Kidney epithelial cell (primary cell): ENCODE results near the gene THSD4. TPM values are rescaled to one million over a fixed set of nuclear protein-coding genes. Genes with fewer than 3 reads are reported as not detected.

Experiments used
- DNase-seq: peaks from one replicate; pipeline ENCODE4 v3.0.0-alpha.2; 2010; ENCODE audit warnings: low read depth
- H3K27me3 ChIP-seq: 2 replicates; pipeline ENCODE4 v1.6.0; 2011; ENCODE audit warnings: low read length; ENCODE audit not compliant: control insufficient read depth, insufficient read depth
- H3K36me3 ChIP-seq: 2 replicates; pipeline ENCODE4 v1.5.1; 2011; ENCODE audit warnings: low read length; ENCODE audit not compliant: control insufficient read depth, insufficient read depth
- H3K4me3 ChIP-seq: 2 replicates; pipeline ENCODE4 v1.5.1; 2011; ENCODE audit warnings: low read depth, mild to moderate bottlenecking, control low read depth, low read length
- total RNA-seq: library from RNA; depleted of rRNA; stranded (reverse); fragments of >200 nt; gene quantifications from 2 replicates; pipeline ENCODE4 v1.2.3, GENCODE V29; 2015
- TF ChIP-seq, protein P1 (sequence below): IDR thresholded peaks from 2 replicates; pipeline ENCODE4 v1.5.1; 2011; ENCODE audit warnings: mild to moderate bottlenecking, moderate library complexity, low read length, control low read depth, inconsistent platforms; ENCODE audit not compliant: insufficient read depth, poor library complexity, severe bottlenecking

THSD4 gene
- total RNA-seq, 1 donor from 2014 or later = 17.7 TPM

DNA sequence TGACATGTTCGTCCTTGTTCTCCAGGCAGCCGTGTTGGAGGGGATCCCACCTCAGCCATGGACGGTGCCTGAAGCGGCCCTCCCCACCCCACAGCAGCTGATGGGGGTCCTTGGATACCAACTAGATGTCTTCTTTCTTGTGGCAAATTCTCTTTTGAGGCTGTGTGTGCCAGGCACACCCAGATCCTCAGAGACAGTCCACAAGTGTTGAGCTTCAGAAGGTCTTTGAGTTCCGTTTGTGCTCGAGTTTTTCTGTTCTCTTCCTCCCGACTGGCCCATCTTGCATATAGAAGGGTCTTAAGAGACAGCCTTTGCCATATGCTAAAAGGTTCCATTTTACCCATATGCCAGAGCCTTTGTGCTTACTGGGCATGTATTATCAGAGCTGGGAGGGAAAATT is 227.4 kb downstream of the THSD4 start:
- no peak for DNase-seq
- H3K4me3 ChIP-seq = no peak overlapping the region
- H3K36me3 ChIP-seq = no peaks in the 10 kb centered on the region
- TF ChIP-seq, protein P1, sequence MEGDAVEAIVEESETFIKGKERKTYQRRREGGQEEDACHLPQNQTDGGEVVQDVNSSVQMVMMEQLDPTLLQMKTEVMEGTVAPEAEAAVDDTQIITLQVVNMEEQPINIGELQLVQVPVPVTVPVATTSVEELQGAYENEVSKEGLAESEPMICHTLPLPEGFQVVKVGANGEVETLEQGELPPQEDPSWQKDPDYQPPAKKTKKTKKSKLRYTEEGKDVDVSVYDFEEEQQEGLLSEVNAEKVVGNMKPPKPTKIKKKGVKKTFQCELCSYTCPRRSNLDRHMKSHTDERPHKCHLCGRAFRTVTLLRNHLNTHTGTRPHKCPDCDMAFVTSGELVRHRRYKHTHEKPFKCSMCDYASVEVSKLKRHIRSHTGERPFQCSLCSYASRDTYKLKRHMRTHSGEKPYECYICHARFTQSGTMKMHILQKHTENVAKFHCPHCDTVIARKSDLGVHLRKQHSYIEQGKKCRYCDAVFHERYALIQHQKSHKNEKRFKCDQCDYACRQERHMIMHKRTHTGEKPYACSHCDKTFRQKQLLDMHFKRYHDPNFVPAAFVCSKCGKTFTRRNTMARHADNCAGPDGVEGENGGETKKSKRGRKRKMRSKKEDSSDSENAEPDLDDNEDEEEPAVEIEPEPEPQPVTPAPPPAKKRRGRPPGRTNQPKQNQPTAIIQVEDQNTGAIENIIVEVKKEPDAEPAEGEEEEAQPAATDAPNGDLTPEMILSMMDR = no peak
- no peaks in the 10 kb centered on the region for H3K27me3 ChIP-seq

DNA sequence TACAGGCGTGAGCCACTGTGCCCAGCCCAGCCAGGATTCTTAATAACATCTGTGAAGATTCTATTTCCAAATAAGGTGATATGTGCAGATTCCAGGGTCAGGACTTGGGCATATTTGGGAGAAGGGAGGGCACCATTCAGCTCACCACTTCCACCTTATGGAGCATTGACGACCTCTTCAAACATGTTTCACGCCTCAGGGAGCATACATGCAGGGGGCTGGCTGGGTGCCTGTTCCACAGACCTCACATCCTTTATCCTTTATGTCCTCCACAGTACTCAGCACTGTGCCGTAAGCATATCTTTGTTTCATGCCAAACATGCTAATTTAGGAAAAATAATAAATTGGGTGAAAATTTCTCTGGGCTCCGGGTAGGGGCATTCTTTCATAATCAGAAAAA is 229.0 kb downstream of the THSD4 start:
- no peaks in the 10 kb centered on the region for H3K36me3 ChIP-seq
- no peaks in the 10 kb centered on the region for H3K27me3 ChIP-seq
- H3K4me3 ChIP-seq = no peak overlapping the region
- DNase-seq = no peak
- TF ChIP-seq, protein P1 = no peak

DNA sequence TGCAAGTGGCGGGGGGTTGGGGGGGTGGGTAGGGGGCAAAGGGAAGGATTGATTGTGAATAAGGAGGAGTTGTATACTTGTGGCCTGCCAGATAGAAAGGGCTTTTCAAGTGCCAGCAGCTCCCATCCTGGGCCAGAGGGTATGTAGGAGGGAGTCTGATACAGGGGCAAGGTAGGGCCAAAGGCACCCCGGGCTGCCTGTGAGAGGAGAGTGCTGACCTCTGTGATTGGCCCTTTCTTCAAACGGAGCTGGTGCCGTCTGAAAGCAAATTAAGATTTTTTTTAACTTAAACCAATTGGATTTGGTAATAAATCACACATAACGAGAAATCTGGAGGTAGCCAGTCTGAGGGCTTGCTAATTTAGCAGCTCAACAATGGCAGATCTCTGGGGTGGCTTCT is 229.9 kb downstream of the THSD4 start:
- no peak for DNase-seq
- Histone ChIP-seq H3K27me3 (no peaks in the 10 kb centered on the region), H3K4me3 (no peak overlapping the region), H3K36me3 (no peaks in the 10 kb centered on the region)
- TF ChIP-seq, protein P1 = no peak

DNA sequence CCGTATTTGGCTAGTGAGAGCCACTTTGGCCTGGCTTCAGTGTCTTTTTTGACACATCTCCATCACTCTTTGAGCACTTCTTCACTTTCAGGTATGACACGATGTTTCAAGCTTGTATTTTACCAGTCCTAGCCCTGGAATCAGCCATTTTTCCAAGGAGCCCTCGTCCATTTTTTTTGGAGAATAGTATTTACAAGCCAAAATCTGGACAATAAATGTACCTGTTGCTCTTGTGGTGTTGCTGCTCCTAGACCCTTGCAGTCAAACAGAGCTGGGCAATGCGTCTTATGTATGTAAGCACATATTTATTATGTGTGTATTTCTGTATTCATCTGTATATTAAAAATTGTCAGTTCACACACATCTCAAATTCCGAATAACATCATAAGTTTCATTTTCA is 231.2 kb downstream of the THSD4 start:
- TF ChIP-seq, protein P1 = no peak
- Histone ChIP-seq H3K27me3 (no peaks in the 10 kb centered on the region), H3K36me3 (no peaks in the 10 kb centered on the region), H3K4me3 (no peak overlapping the region)
- no peak for DNase-seq

DNA sequence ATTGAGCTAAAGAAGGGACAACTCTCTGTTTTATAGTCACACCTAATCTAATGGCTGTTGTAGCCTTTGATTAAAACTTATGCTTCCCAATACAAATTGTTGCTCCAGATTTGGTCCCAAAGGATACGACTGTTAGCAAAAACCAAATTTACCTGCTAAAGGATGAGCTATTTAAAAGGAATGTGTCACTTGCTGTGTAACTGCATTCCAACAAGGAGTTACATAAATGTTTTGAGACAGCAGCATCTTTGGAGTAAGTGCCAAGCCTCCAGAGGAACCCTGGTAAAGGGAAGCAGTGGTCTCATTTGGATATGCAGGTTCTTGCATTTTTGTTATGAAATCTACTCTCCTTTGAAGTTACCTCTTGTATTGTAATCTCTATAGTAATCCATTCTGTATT is 233.3 kb downstream of the THSD4 start:
- no peaks in the 10 kb centered on the region for H3K36me3 ChIP-seq
- no peak overlapping the region for H3K4me3 ChIP-seq
- TF ChIP-seq, protein P1 = no peak
- DNase-seq = no peak
- no peaks in the 10 kb centered on the region for H3K27me3 ChIP-seq

DNA sequence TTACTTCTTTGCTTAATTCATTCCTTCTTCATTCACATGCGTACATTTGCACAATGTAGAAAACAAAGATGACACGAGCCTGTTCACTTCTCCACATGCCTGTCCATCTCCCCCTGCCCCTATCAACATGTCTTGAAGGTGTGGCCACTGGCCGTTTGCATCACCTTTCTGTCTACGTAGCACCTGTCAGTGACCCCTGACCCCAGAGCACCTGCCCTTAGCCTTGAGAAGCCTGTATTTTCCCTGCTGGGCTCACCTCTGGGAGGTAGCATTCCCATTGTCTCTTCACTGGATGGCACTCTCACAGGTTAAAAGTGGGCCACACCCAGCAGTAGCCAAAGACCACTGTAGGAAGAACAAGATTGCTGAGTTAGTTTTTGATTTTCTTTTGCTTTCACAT is 234.1 kb downstream of the THSD4 start:
- H3K4me3 ChIP-seq = no peak overlapping the region
- no peaks in the 10 kb centered on the region for H3K27me3 ChIP-seq
- no peak for DNase-seq
- H3K36me3 ChIP-seq = no peaks in the 10 kb centered on the region
- TF ChIP-seq, protein P1 = no peak
